GM19467 (cell line): ENCODE measurements around the gene IKBKE.

Experiments used
- ATAC-seq: cut with Tn5 transposase; IDR thresholded peaks from one replicate; pipeline ENCODE4 v1.9.1; 2021; ENCODE audit warnings: mild to moderate bottlenecking, moderate library complexity; ENCODE audit not compliant: unreplicated experiment

The IKBKE gene

GRCh38 chr1:206511362-206512057 lies 41.2 kb downstream of the IKBKE start:
- no peak for ATAC-seq

- ATAC-seq = no peak
These were observed 42.0 kb downstream of the IKBKE start for GRCh38 chr1:206512058-206512850.

- ATAC-seq = no peak
These were observed 42.5 kb downstream of the IKBKE start for GRCh38 chr1:206512851-206513180.

GRCh38 chr1:206513312-206514111 lies 43.2 kb downstream of the IKBKE start:
- ATAC-seq = no peak

- ATAC-seq = no peak
These were observed 44.6 kb downstream of the IKBKE start for GRCh38 chr1:206514813-206515387.

GRCh38 chr1:206516728-206516990 lies 46.4 kb downstream of the IKBKE start:
- ATAC-seq = no peak

GRCh38 chr1:206517784-206518183 lies 47.5 kb downstream of the IKBKE start:
- no peak for ATAC-seq

GRCh38 chr1:206518206-206518605 lies 47.9 kb downstream of the IKBKE start:
- no peak for ATAC-seq

- ATAC-seq = no peak
These were observed 48.5 kb downstream of the IKBKE start for GRCh38 chr1:206518743-206519142.

GRCh38 chr1:206521127-206521526 lies 50.9 kb downstream of the IKBKE start:
- no peak for ATAC-seq

GRCh38 chr1:206521694-206522402 lies 51.6 kb downstream of the IKBKE start:
- no peak for ATAC-seq

GRCh38 chr1:206524739-206525364 lies 54.6 kb downstream of the IKBKE start:
- no peak for ATAC-seq

- no peak for ATAC-seq
These were observed 56.0 kb downstream of the IKBKE start for GRCh38 chr1:206526064-206526911.

- ATAC-seq = no peak
These were observed 59.1 kb downstream of the IKBKE start for GRCh38 chr1:206529425-206529824.

- ATAC-seq = no peak
These were observed 62.1 kb downstream of the IKBKE start for GRCh38 chr1:206532368-206532767.

GRCh38 chr1:206534552-206534951 lies 64.3 kb downstream of the IKBKE start:
- no peak for ATAC-seq

- no peak for ATAC-seq
These were observed 65.5 kb downstream of the IKBKE start for GRCh38 chr1:206535853-206536188.

GRCh38 chr1:206537141-206537540 lies 66.9 kb downstream of the IKBKE start:
- no peak for ATAC-seq

GRCh38 chr1:206538086-206538770 lies 68.0 kb downstream of the IKBKE start:
- no peak for ATAC-seq
